ENCODE results near the gene AANAT. TPM values are rescaled to one million over a fixed set of nuclear protein-coding genes. Genes with fewer than 3 reads are reported as not detected.

The AANAT gene
- total RNA-seq, 2 experiments from 2014 or later, result not detected

DNA sequence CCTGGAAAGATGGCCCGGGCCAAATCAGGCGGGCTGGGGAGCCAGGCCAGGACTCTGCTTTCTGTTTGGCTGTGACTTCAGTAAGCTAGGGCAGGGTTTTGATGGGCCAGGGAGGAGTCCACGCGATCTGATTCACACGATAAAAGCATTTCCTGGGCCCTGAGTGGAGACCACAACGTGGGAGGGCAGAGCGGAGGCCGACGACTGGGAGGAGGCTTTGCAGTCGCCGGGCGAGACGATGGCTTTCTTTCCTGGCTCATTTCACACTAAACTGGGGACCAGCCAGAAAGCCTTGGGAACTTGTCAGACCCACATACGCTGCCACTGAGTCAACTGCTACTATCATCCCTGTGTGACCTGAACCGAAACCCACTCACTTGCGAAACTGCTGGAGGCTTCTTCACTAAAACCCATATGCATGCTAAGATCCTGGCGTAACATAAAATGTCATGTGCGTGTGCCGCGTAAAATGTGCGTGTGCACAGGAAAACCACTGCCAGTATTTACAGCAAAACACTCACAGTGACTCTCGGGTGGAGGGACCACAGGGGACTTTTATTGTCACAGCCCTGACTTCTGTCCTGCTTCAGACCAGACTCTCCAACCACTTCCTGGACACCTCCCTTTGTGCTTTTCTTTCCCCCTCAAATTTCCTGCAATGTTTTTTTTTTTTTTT lies 48.0 kb downstream of the AANAT start:
- Mint-ChIP-seq H3K4me3 (peak overlapping the region; percentile 62), H3K4me1 (ENCODE audit: low read depth) (peaks cover 45% of the 10 kb centered on the region), H3K27me3 (no peaks in the 10 kb centered on the region), H3K27ac (peak overlapping the region; percentile 95), H3K36me3 (no peaks in the 10 kb centered on the region), H3K9me3 (no peaks in the 10 kb centered on the region)
- POLR2A ChIA-PET, result interaction anchor here (1.0 to 3.7 kb wide), 5 partner anchors 12 to 46 kb away, joined by 3 to 16 read pairs (median 5); partner anchors contain the start of gene RHBDF2
- CTCF ChIA-PET, result interaction anchor here (0.8 to 2.3 kb wide), 12 partner anchors 8 to 166 kb away, joined by 3 to 5 read pairs (median 4); no protein-coding TSS in a partner anchor
- intact Hi-C loops (cut with micrococcal nuclease), result loop anchor here (1.0 to 5.0 kb wide), 7 partner anchors 14 to 333 kb away; partner anchors contain the start of genes JMJD6, METTL23, RHBDF2 and SRSF2
- DNase-seq, result peak; percentile 91

DNA sequence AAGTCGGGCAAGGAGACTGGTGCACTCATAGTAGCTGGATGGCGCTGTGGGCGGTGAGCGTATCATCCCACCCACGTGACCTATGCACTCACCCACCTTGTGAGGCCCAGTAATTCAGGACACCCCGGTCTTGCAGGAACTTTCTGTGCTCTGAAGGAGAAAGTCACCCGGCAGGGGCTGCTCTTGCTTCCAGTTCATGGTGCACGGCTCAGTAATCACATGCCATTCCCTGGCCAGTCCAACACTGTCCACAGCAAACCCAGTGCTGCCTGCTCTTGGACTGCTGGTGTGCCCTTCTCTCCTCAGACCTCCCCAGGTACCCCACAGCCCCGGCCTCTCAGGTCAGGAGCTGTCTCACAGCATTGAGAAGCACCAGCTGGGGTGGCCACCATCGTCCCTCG lies 50.2 kb downstream of the AANAT start:
- peak; percentile 28 for DNase-seq
- Mint-ChIP-seq H3K9me3 (no peaks in the 10 kb centered on the region), H3K36me3 (no peaks in the 10 kb centered on the region), H3K4me3 (no peak overlapping the region), H3K27ac (peak overlapping the region; percentile 43), H3K4me1 (ENCODE audit: low read depth) (peaks cover 41% of the 10 kb centered on the region), H3K27me3 (no peaks in the 10 kb centered on the region)
- intact Hi-C loops (cut with micrococcal nuclease), result loop anchor here (5.0 kb wide), 2 partner anchors 65 to 335 kb away; partner anchors contain the start of gene UBE2O
- CTCF ChIA-PET, result interaction anchor here (0.6 to 4.4 kb wide), 5 partner anchors 11 to 134 kb away, joined by 3 to 16 read pairs (median 3); partner anchors contain the start of gene AANAT
- POLR2A ChIA-PET, result interaction anchor here (0.6 to 3.7 kb wide), 2 partner anchors 11 to 40 kb away, joined by 3 to 16 read pairs; no protein-coding TSS in a partner anchor

DNA sequence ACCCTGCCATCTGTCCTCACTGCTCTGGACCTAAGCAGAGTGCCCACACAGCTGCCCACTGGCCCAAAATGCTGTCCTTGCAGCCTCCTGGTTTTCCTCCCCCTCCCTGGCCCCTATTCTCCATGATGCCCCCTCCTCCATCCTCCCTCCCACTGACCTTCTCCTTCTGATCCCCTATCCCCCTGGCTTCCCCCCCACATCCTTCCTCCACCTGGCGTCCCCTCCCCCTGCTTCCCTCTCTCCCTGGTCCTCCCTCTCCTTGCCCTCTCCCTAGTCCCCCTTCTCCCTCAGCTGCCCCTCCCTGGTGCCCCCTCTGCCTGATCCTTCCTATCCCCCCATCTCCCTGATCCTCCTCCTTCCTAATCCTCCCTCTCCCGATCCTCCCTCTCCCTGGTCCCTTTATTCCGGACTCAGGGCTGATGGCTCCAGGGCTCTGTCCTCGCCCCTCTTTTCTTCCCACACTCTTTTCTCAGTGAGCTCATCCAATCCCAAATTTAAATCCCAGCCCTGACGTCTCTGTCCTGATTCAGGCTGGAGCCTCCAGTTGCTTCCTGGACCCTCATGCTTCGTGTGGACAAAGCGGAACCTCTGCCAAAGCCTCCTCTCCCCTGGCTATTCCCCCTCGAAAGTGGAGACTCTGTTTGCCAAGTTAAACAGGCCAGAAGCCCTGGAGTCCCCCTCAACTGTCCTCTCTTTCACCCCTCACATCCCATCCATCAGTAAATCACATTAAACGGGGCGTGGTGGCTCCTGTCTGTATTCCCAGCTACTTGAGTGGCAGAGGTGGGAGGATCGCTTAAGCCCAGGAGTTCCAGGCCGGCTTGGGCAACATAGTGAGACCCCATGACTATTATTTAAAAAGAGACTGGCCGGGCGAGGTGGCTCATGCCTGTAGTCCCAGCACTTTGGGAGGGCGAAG lies 51.9 kb downstream of the AANAT start:
- Mint-ChIP-seq H3K9me3 (no peaks in the 10 kb centered on the region), H3K4me3 (no peak overlapping the region), H3K27me3 (peaks cover 2% of the 10 kb centered on the region), H3K27ac (no peak overlapping the region), H3K4me1 (ENCODE audit: low read depth) (peaks cover 36% of the 10 kb centered on the region), H3K36me3 (no peaks in the 10 kb centered on the region)
- CTCF ChIA-PET, result interaction anchor here (0.5 to 4.9 kb wide), 5 partner anchors 38 to 163 kb away, joined by 3 to 42 read pairs (median 3); partner anchors contain the start of gene ST6GALNAC2
- POLR2A ChIA-PET, result interaction anchor here (0.6 to 0.7 kb wide), 3 partner anchors 144 to 480 kb away, joined by 3 read pairs; no protein-coding TSS in a partner anchor
- no peak for DNase-seq
- intact Hi-C loops (cut with micrococcal nuclease), result loop anchor here (5.0 kb wide), 2 partner anchors 67 to 337 kb away; partner anchors contain the start of gene UBE2O

Other genes starting within 250 kb of the AANAT start
- gene RNF157, start 227.1 kb upstream of the AANAT start, total RNA-seq, result 10 to 100 TPM; 25.4 to 28.0 TPM
- gene UBALD2, start 202.3 kb upstream of the AANAT start, total RNA-seq, result 100 to 1,000 TPM; 317 TPM
- gene QRICH2, start 159.3 kb upstream of the AANAT start, total RNA-seq, result 1 to 10 TPM; 1.0 to 1.1 TPM
- 10 to 100 TPM; 40.1 to 42.1 TPM for gene PRPSAP1, start 113.7 kb upstream of the AANAT start, total RNA-seq
- gene SPHK1, start 83.0 kb upstream of the AANAT start, total RNA-seq, result 10 to 100 TPM in 1 of 2 experiments, 1 to 10 TPM in 1; 9.9 to 11.4 TPM
- gene UBE2O, start 14.5 kb upstream of the AANAT start, total RNA-seq, result 10 to 100 TPM; 24.5 to 25.2 TPM
- 10 to 100 TPM; 28.9 to 30.0 TPM for gene RHBDF2, start 33.8 kb downstream of the AANAT start, total RNA-seq
- not detected for gene CYGB, start 70.1 kb downstream of the AANAT start, total RNA-seq
- gene PRCD, start 72.4 kb downstream of the AANAT start, total RNA-seq, result not detected
- under 1 TPM; 0.19 to 0.51 TPM for gene ST6GALNAC2, start 118.3 kb downstream of the AANAT start, total RNA-seq
- 1 to 10 TPM; 1.1 to 2.3 TPM for gene ST6GALNAC1, start 176.2 kb downstream of the AANAT start, total RNA-seq
- 1 to 10 TPM; 7.5 to 8.0 TPM for gene MXRA7, start 243.4 kb downstream of the AANAT start, total RNA-seq

All from activated CD4-positive, alpha-beta memory T cell treated with anti-CD3 and anti-CD28 coated beads for 36 hours (primary cell).